Measurements from ENCODE around the gene KMT5C. TPM values are rescaled to one million over a fixed set of nuclear protein-coding genes. Genes with fewer than 3 reads are reported as not detected.

KMT5C gene
- total and polyA plus RNA-seq, 2 experiments from 2014 or later = 2.7 to 8.1 TPM

GRCh38 chr19:55391702-55392615 lies 52.3 kb downstream of the KMT5C start:
- Histone ChIP-seq H4K20me1 (ENCODE audit: insufficient read depth) (peaks cover 12% of the 10 kb centered on the region; the same call in 1 of the 2 replicates), H3K79me2 (ENCODE audit: insufficient read depth) (peaks cover 43% of the 10 kb centered on the region), H3K27ac (0 out of 2 replicates have a peak overlapping the region, but pooled peaks have one; percentile 17), H3K9me2 (ENCODE audit: insufficient read depth) (no peaks in the 10 kb centered on the region), H3K4me2 (ENCODE audit: unreplicated experiment) (no peak overlapping the region), H2AFZ (no peak overlapping the region), H3K36me3 (ENCODE audit: low read depth) (peaks cover 24% of the 10 kb centered on the region; the same call in 1 of the 2 replicates), H3K4me3 (no peak overlapping the region), H3K4me1 (ENCODE audit: insufficient read depth) (peaks cover 20% of the 10 kb centered on the region; the same call in 1 of the 2 replicates), H3F3A (ENCODE audit: insufficient read depth) (peaks cover 44% of the 10 kb centered on the region), H3K9ac (no peak overlapping the region), H3K27me3 (replicated peaks; ENCODE audit: insufficient read depth) (no peaks in the 10 kb centered on the region), H3K9me3 (ENCODE audit: low read depth) (no peaks in the 10 kb centered on the region)
- peak; percentile 66 for DNase-seq
- TF ChIP-seq EZH2 (IDR thresholded peaks at IDR 0.05; ENCODE audit: insufficient read depth, poor library complexity, severe bottlenecking) (no peak), EZH2phosphoT487 (IDR thresholded peaks at IDR 0.05; ENCODE audit: insufficient read depth, low read depth) (no peak)
- in situ Hi-C loops (cut with MboI) = no loop called here
- WGBS, 2 experiments (ENCODE audit: low coverage in 1 of 2, low lambda C conversion rate in 2 of 2, missing lambda C conversion rate in 2 of 2) = 73 to 76% methylated on average over 18 of the region's 18 CpGs

GRCh38 chr19:55392820-55393761 lies 53.4 kb downstream of the KMT5C start:
- Histone ChIP-seq H3K9me2 (ENCODE audit: insufficient read depth) (no peaks in the 10 kb centered on the region), H3F3A (ENCODE audit: insufficient read depth) (peaks cover 48% of the 10 kb centered on the region), H4K20me1 (ENCODE audit: insufficient read depth) (peaks cover 7% of the 10 kb centered on the region; the same call in 1 of the 2 replicates), H3K27ac (no peak overlapping the region), H3K27me3 (replicated peaks; ENCODE audit: insufficient read depth) (no peaks in the 10 kb centered on the region), H3K79me2 (ENCODE audit: insufficient read depth) (peaks cover 32% of the 10 kb centered on the region), H3K4me2 (ENCODE audit: unreplicated experiment) (no peak overlapping the region), H3K9ac (no peak overlapping the region), H3K4me1 (ENCODE audit: insufficient read depth) (peaks cover 10% of the 10 kb centered on the region; the same call in 1 of the 2 replicates), H3K4me3 (no peak overlapping the region), H3K9me3 (ENCODE audit: low read depth) (no peaks in the 10 kb centered on the region), H3K36me3 (ENCODE audit: low read depth) (peaks cover 13% of the 10 kb centered on the region; the same call in 1 of the 2 replicates), H2AFZ (no peak overlapping the region)
- in situ Hi-C loops (cut with MboI) = no loop called here
- DNase-seq = no peak
- TF ChIP-seq EZH2phosphoT487 (IDR thresholded peaks at IDR 0.05; ENCODE audit: insufficient read depth, low read depth) = no peak
- TF ChIP-seq EZH2 (IDR thresholded peaks at IDR 0.05; ENCODE audit: insufficient read depth, poor library complexity, severe bottlenecking) = no peak
- whole genome bisulfite sequencing, 2 experiments (ENCODE audit: low coverage in 1 of 2, low lambda C conversion rate in 2 of 2, missing lambda C conversion rate in 2 of 2) = 80 to 86% methylated on average over 15 to 18 of the region's 18 CpGs

Other genes with a start within 250 kb of the KMT5C start
- 66.9 and 82.5 TPM in 2 replicates for gene PPP1R12C, start 222.2 kb upstream of the KMT5C start, total RNA-seq (2014; rRNA removed; shearing (Covaris generic))
- 16.4 and 17.3 TPM in 2 replicates for gene PPP1R12C, start 222.2 kb upstream of the KMT5C start, polyA plus RNA-seq (2016; fragmentation: Nextera tagmentation; extraction: Ambion mirVana)
- 0.76 TPM in 1 of 2 replicates, not detected in the other for gene TNNT1, start 190.7 kb upstream of the KMT5C start, total RNA-seq (2014; rRNA removed; shearing (Covaris generic))
- gene TNNT1, start 190.7 kb upstream of the KMT5C start, polyA plus RNA-seq (2016; fragmentation: Nextera tagmentation; extraction: Ambion mirVana) = 1.3 and 1.8 TPM in 2 replicates
- not detected in 2 replicates for gene TNNI3, start 182.1 kb upstream of the KMT5C start, total RNA-seq (2014; rRNA removed; shearing (Covaris generic))
- gene TNNI3, start 182.1 kb upstream of the KMT5C start, polyA plus RNA-seq (2016; fragmentation: Nextera tagmentation; extraction: Ambion mirVana) = 0.35 TPM in 1 of 2 replicates, not detected in the other
- 0.22 and 0.25 TPM in 2 replicates for gene DNAAF3, start 173.3 kb upstream of the KMT5C start, total RNA-seq (2014; rRNA removed; shearing (Covaris generic))
- gene DNAAF3, start 173.3 kb upstream of the KMT5C start, polyA plus RNA-seq (2016; fragmentation: Nextera tagmentation; extraction: Ambion mirVana) = 0.39 and 0.47 TPM in 2 replicates
- not detected in 2 replicates for gene SYT5, start 159.6 kb upstream of the KMT5C start, total RNA-seq (2014; rRNA removed; shearing (Covaris generic))
- gene SYT5, start 159.6 kb upstream of the KMT5C start, polyA plus RNA-seq (2016; fragmentation: Nextera tagmentation; extraction: Ambion mirVana) = 0.28 and 0.38 TPM in 2 replicates
- 0.43 and 2.9 TPM in 2 replicates for gene PTPRH, start 130.4 kb upstream of the KMT5C start, total RNA-seq (2014; rRNA removed; shearing (Covaris generic))
- 0.28 and 0.49 TPM in 2 replicates for gene PTPRH, start 130.4 kb upstream of the KMT5C start, polyA plus RNA-seq (2016; fragmentation: Nextera tagmentation; extraction: Ambion mirVana)
- 0.63 and 2.4 TPM in 2 replicates for gene TMEM86B, start 111.1 kb upstream of the KMT5C start, total RNA-seq (2014; rRNA removed; shearing (Covaris generic))
- gene TMEM86B, start 111.1 kb upstream of the KMT5C start, polyA plus RNA-seq (2016; fragmentation: Nextera tagmentation; extraction: Ambion mirVana) = 0.41 and 0.46 TPM in 2 replicates
- gene PPP6R1, start 80.9 kb upstream of the KMT5C start, total RNA-seq (2014; rRNA removed; shearing (Covaris generic)) = 36.2 and 36.9 TPM in 2 replicates
- 9.7 and 12.1 TPM in 2 replicates for gene PPP6R1, start 80.9 kb upstream of the KMT5C start, polyA plus RNA-seq (2016; fragmentation: Nextera tagmentation; extraction: Ambion mirVana)
- gene HSPBP1, start 59.8 kb upstream of the KMT5C start, total RNA-seq (2014; rRNA removed; shearing (Covaris generic)) = 31.9 and 42.5 TPM in 2 replicates
- 60.2 and 62.5 TPM in 2 replicates for gene HSPBP1, start 59.8 kb upstream of the KMT5C start, polyA plus RNA-seq (2016; fragmentation: Nextera tagmentation; extraction: Ambion mirVana)
- 1.9 and 11.9 TPM in 2 replicates for gene BRSK1, start 55.9 kb upstream of the KMT5C start, total RNA-seq (2014; rRNA removed; shearing (Covaris generic))
- gene BRSK1, start 55.9 kb upstream of the KMT5C start, polyA plus RNA-seq (2016; fragmentation: Nextera tagmentation; extraction: Ambion mirVana) = 0.39 and 0.55 TPM in 2 replicates
- not detected in 2 replicates for gene TMEM150B, start 14.5 kb upstream of the KMT5C start, total RNA-seq (2014; rRNA removed; shearing (Covaris generic))
- not detected in 2 replicates for gene TMEM150B, start 14.5 kb upstream of the KMT5C start, polyA plus RNA-seq (2016; fragmentation: Nextera tagmentation; extraction: Ambion mirVana)
- not detected in 2 replicates for gene COX6B2, start 14.8 kb downstream of the KMT5C start, total RNA-seq (2014; rRNA removed; shearing (Covaris generic))
- not detected in 2 replicates for gene COX6B2, start 14.8 kb downstream of the KMT5C start, polyA plus RNA-seq (2016; fragmentation: Nextera tagmentation; extraction: Ambion mirVana)
- gene GARIN5B, start 23.4 kb downstream of the KMT5C start, total RNA-seq (2014; rRNA removed; shearing (Covaris generic)) = not detected in 2 replicates
- gene GARIN5B, start 23.4 kb downstream of the KMT5C start, polyA plus RNA-seq (2016; fragmentation: Nextera tagmentation; extraction: Ambion mirVana) = not detected in 2 replicates
- gene IL11, start 30.6 kb downstream of the KMT5C start, total RNA-seq (2014; rRNA removed; shearing (Covaris generic)) = 12.8 and 28.7 TPM in 2 replicates
- gene IL11, start 30.6 kb downstream of the KMT5C start, polyA plus RNA-seq (2016; fragmentation: Nextera tagmentation; extraction: Ambion mirVana) = 6.7 and 6.9 TPM in 2 replicates
- not detected in 2 replicates for gene TMEM190, start 37.0 kb downstream of the KMT5C start, total RNA-seq (2014; rRNA removed; shearing (Covaris generic))
- gene TMEM190, start 37.0 kb downstream of the KMT5C start, polyA plus RNA-seq (2016; fragmentation: Nextera tagmentation; extraction: Ambion mirVana) = 0.47 TPM in 1 of 2 replicates, not detected in the other
- 0.97 and 1.8 TPM in 2 replicates for gene TMEM238, start 44.4 kb downstream of the KMT5C start, total RNA-seq (2014; rRNA removed; shearing (Covaris generic))
- gene TMEM238, start 44.4 kb downstream of the KMT5C start, polyA plus RNA-seq (2016; fragmentation: Nextera tagmentation; extraction: Ambion mirVana) = not detected in 2 replicates
- gene RPL28, start 46.1 kb downstream of the KMT5C start, total RNA-seq (2014; rRNA removed; shearing (Covaris generic)) = 300 and 875 TPM in 2 replicates
- 530 and 536 TPM in 2 replicates for gene RPL28, start 46.1 kb downstream of the KMT5C start, polyA plus RNA-seq (2016; fragmentation: Nextera tagmentation; extraction: Ambion mirVana)
- 54.4 and 82.2 TPM in 2 replicates for gene UBE2S, start 67.9 kb downstream of the KMT5C start, total RNA-seq (2014; rRNA removed; shearing (Covaris generic))
- 106 and 107 TPM in 2 replicates for gene UBE2S, start 67.9 kb downstream of the KMT5C start, polyA plus RNA-seq (2016; fragmentation: Nextera tagmentation; extraction: Ambion mirVana)
- not detected in 2 replicates for gene SHISA7, start 103.4 kb downstream of the KMT5C start, total RNA-seq (2014; rRNA removed; shearing (Covaris generic))
- not detected in 2 replicates for gene SHISA7, start 103.4 kb downstream of the KMT5C start, polyA plus RNA-seq (2016; fragmentation: Nextera tagmentation; extraction: Ambion mirVana)
- gene ISOC2, start 121.8 kb downstream of the KMT5C start, total RNA-seq (2014; rRNA removed; shearing (Covaris generic)) = 103 and 116 TPM in 2 replicates
- 34.0 and 35.3 TPM in 2 replicates for gene ISOC2, start 121.8 kb downstream of the KMT5C start, polyA plus RNA-seq (2016; fragmentation: Nextera tagmentation; extraction: Ambion mirVana)
- not detected in 2 replicates for gene C19orf85, start 124.9 kb downstream of the KMT5C start, total RNA-seq (2014; rRNA removed; shearing (Covaris generic))
- not detected in 2 replicates for gene C19orf85, start 124.9 kb downstream of the KMT5C start, polyA plus RNA-seq (2016; fragmentation: Nextera tagmentation; extraction: Ambion mirVana)
- 1.7 and 4.3 TPM in 2 replicates for gene ZNF628, start 136.7 kb downstream of the KMT5C start, total RNA-seq (2014; rRNA removed; shearing (Covaris generic))
- gene ZNF628, start 136.7 kb downstream of the KMT5C start, polyA plus RNA-seq (2016; fragmentation: Nextera tagmentation; extraction: Ambion mirVana) = 1.1 TPM in 2 replicates
- gene NAT14, start 145.3 kb downstream of the KMT5C start, total RNA-seq (2014; rRNA removed; shearing (Covaris generic)) = 13.4 and 13.9 TPM in 2 replicates
- gene NAT14, start 145.3 kb downstream of the KMT5C start, polyA plus RNA-seq (2016; fragmentation: Nextera tagmentation; extraction: Ambion mirVana) = 11.1 and 12.0 TPM in 2 replicates
- gene SSC5D, start 148.6 kb downstream of the KMT5C start, total RNA-seq (2014; rRNA removed; shearing (Covaris generic)) = 12.6 and 14.4 TPM in 2 replicates
- 9.8 and 10.0 TPM in 2 replicates for gene SSC5D, start 148.6 kb downstream of the KMT5C start, polyA plus RNA-seq (2016; fragmentation: Nextera tagmentation; extraction: Ambion mirVana)
- gene SBK2, start 197.3 kb downstream of the KMT5C start, total RNA-seq (2014; rRNA removed; shearing (Covaris generic)) = not detected in 2 replicates
- not detected in 2 replicates for gene SBK2, start 197.3 kb downstream of the KMT5C start, polyA plus RNA-seq (2016; fragmentation: Nextera tagmentation; extraction: Ambion mirVana)
- not detected in 2 replicates for gene SBK3, start 205.7 kb downstream of the KMT5C start, total RNA-seq (2014; rRNA removed; shearing (Covaris generic))
- not detected in 2 replicates for gene SBK3, start 205.7 kb downstream of the KMT5C start, polyA plus RNA-seq (2016; fragmentation: Nextera tagmentation; extraction: Ambion mirVana)
- gene ZNF579, start 241.0 kb downstream of the KMT5C start, total RNA-seq (2014; rRNA removed; shearing (Covaris generic)) = 7.1 and 7.9 TPM in 2 replicates
- gene ZNF579, start 241.0 kb downstream of the KMT5C start, polyA plus RNA-seq (2016; fragmentation: Nextera tagmentation; extraction: Ambion mirVana) = 1.7 and 1.8 TPM in 2 replicates

Measured in GM23248 (cell line).